IMR-90 (cell line): ENCODE data around the gene TSPAN31. TPM values are rescaled to one million over a fixed set of nuclear protein-coding genes. Genes with fewer than 3 reads are reported as not detected.
A peak's percentile ranks its signal among the peaks of the same experiment; 100 is the strongest.

ENCODE experiments used
- ATAC-seq: fragments of 200-7000 bp; cut with Tn5 transposase; 2 replicates; pipeline ENCODE4 v1.9.1; 2020; ENCODE audit warnings: low read depth, mild to moderate bottlenecking, moderate library complexity
- BruUV-seq: library from RNA; stranded (reverse); fragments of 400-500 nt; replicated peaks from 2 replicates; lab custom pipeline; 2021; lab: Mats Ljungman, UMichigan
- CTCF ChIA-PET: fragments of 300-600 bp; formaldehyde crosslinking; extraction: SDS; loops from one replicate; lab custom pipeline; 2021; ENCODE audit warnings: antibody characterized with exemption; lab: Yijun Ruan, JAX
- POLR2A ChIA-PET: fragments of 300-600 bp; sonication (Branson Sonifier 250); formaldehyde crosslinking; loops from one replicate; lab custom pipeline; 2022; ENCODE audit warnings: antibody characterized with exemption; ENCODE audit not compliant: unreplicated experiment; lab: Charles Lee
- DNase-seq: peaks from one replicate; pipeline ENCODE4 v3.0.0; 2013
- H2AFZ ChIP-seq: replicated peaks from 2 replicates; pipeline ENCODE3; 2013; ENCODE audit warnings: low read length, mild to moderate bottlenecking; ENCODE audit not compliant: poor library complexity
- H2AK5ac ChIP-seq: 2 replicates; pipeline ENCODE4 v1.6.1; 2013; ENCODE audit warnings: low read depth, low read length, inconsistent platforms
- H2AK9ac ChIP-seq: replicated peaks from 2 replicates; pipeline ENCODE3; 2013; ENCODE audit warnings: mild to moderate bottlenecking, low read depth, low read length, moderate library complexity; ENCODE audit not compliant: poor library complexity
- H2BK120ac ChIP-seq: 2 replicates; pipeline ENCODE4 v1.6.1; 2013; ENCODE audit warnings: low read depth, low read length, inconsistent platforms
- H2BK15ac ChIP-seq: 3 replicates; pipeline ENCODE4 v1.6.1; 2013; ENCODE audit warnings: low read depth, low read length, inconsistent platforms
- H2BK20ac ChIP-seq: 2 replicates; pipeline ENCODE4 v1.6.1; 2013; ENCODE audit warnings: low read depth, mild to moderate bottlenecking, inconsistent platforms, low read length, moderate library complexity
- H2BK5ac ChIP-seq: 2 replicates; pipeline ENCODE4 v1.6.1; 2013; ENCODE audit warnings: mild to moderate bottlenecking, low read depth, low read length, inconsistent platforms; ENCODE audit not compliant: poor library complexity, severe bottlenecking
- H3K14ac ChIP-seq: replicated peaks from 2 replicates; pipeline ENCODE4 v1.6.1; 2013; ENCODE audit warnings: low read depth, low read length, inconsistent platforms
- H3K18ac ChIP-seq: 2 replicates; pipeline ENCODE4 v1.6.1; 2013; ENCODE audit warnings: low read depth, low read length, control low read depth
- H3K23ac ChIP-seq: 2 replicates; pipeline ENCODE4 v1.6.1; 2013; ENCODE audit warnings: low read depth, low read length, inconsistent platforms
- H3K27ac ChIP-seq: 2 replicates; pipeline ENCODE4 v1.5.1; 2013; ENCODE audit warnings: mild to moderate bottlenecking, control low read depth, low read length; ENCODE audit not compliant: insufficient read depth
- H3K27me3 ChIP-seq: 2 replicates; pipeline ENCODE4 v1.6.1; 2013; ENCODE audit warnings: low read length; ENCODE audit not compliant: control insufficient read depth, insufficient read depth
- H3K36me3 ChIP-seq: 2 replicates; pipeline ENCODE4 v1.6.1; 2013; ENCODE audit warnings: low read length, mixed read lengths; ENCODE audit not compliant: control insufficient read depth, insufficient read depth
- H3K4ac ChIP-seq: 2 replicates; pipeline ENCODE4 v1.6.1; 2013; ENCODE audit warnings: low read depth, low read length, inconsistent platforms
- H3K4me1 ChIP-seq: 2 replicates; pipeline ENCODE4 v1.6.1; 2013; ENCODE audit warnings: low read length, mixed read lengths; ENCODE audit not compliant: control insufficient read depth, insufficient read depth
- H3K4me2 ChIP-seq: 2 replicates; pipeline ENCODE4 v1.6.1; 2013; ENCODE audit warnings: low read depth, mild to moderate bottlenecking, control low read depth, low read length, moderate library complexity
- H3K4me3 ChIP-seq: 2 replicates; pipeline ENCODE4 v1.5.1; 2013; ENCODE audit warnings: low read depth, mild to moderate bottlenecking, control low read depth, low read length, moderate library complexity; ENCODE audit not compliant: insufficient read depth
- H3K56ac ChIP-seq: 2 replicates; pipeline ENCODE4 v1.6.1; 2013; ENCODE audit warnings: low read length, inconsistent platforms; ENCODE audit not compliant: insufficient read depth; ENCODE audit errors: extremely low read depth
- H3K79me1 ChIP-seq, 2 experiments: 2 replicates each; pipeline ENCODE4 v1.6.1; 2013; ENCODE audit warnings: low read length in 2 of 2, inconsistent platforms in 1 of 2, low read depth in 1 of 2
- H3K9ac ChIP-seq: 2 replicates; pipeline ENCODE4 v1.6.1; 2013; ENCODE audit warnings: low read depth, low read length, control low read depth
- H3K9me1 ChIP-seq: 2 replicates; pipeline ENCODE4 v1.6.1; 2013; ENCODE audit warnings: low read length, inconsistent platforms; ENCODE audit not compliant: insufficient read depth
- H3K9me3 ChIP-seq: 2 replicates; pipeline ENCODE4 v1.6.1; 2013; ENCODE audit warnings: low read length; ENCODE audit not compliant: control insufficient read depth, insufficient read depth
- H4K20me1 ChIP-seq: 2 replicates; pipeline ENCODE4 v1.6.1; 2013; ENCODE audit warnings: low read length, inconsistent platforms; ENCODE audit not compliant: insufficient read depth
- H4K5ac ChIP-seq: 2 replicates; pipeline ENCODE4 v1.6.1; 2013; ENCODE audit warnings: mild to moderate bottlenecking, low read depth, low read length, control low read depth
- H4K8ac ChIP-seq, 2 experiments: 2 replicates each; pipeline ENCODE4 v1.6.1; 2013; ENCODE audit warnings: low read depth in 2 of 2, low read length in 2 of 2, control low read depth in 1 of 2, inconsistent platforms in 1 of 2
- H4K91ac ChIP-seq: 2 replicates; pipeline ENCODE4 v1.6.1; 2013; ENCODE audit warnings: low read depth, low read length, inconsistent platforms; ENCODE audit not compliant: insufficient read depth
- CEBPB ChIP-seq: IDR thresholded peaks from 2 replicates; pipeline ENCODE4 v1.6.1; 2012; ENCODE audit warnings: low read depth, low read length, improper control_type of control experiment
- CTCF ChIP-seq: conservative IDR thresholded peaks from 2 replicates; pipeline ENCODE4 v1.5.1; 2012; ENCODE audit warnings: mild to moderate bottlenecking, low read depth, low read length, improper control_type of control experiment
- FOS ChIP-seq: fragments of 150-350 bp; IDR thresholded peaks from 2 replicates; pipeline ENCODE4 v1.6.1; 2016; ENCODE audit warnings: low read depth, low read length
- POLR2A ChIP-seq: IDR thresholded peaks from 2 replicates; pipeline ENCODE4 v1.6.1; 2012; ENCODE audit warnings: mild to moderate bottlenecking, low read depth, low read length
- WGBS, 2 experiments: methylation state at CpG; one replicate each; pipeline versions ENCODE4 v1.1.5 to v1.1.7; 2013; ENCODE audit warnings: missing lambda C conversion rate in 2 of 2; ENCODE audit not compliant: insufficient read length in 1 of 2; ENCODE audit errors: extremely low coverage in 2 of 2; 5-methylcytosine and 5-hydroxymethylcytosine counted together
- dilution Hi-C: fragments of 300-500 bp; cut with HindIII; formaldehyde crosslinking; loops from one replicate; pipeline ENCODE4 v1.14.3; 2018; ENCODE audit warnings: low sequenced_read_pairs; ENCODE audit not compliant: unreplicated experiment
- in situ Hi-C: fragments of 300-500 bp; cut with MboI; formaldehyde crosslinking; loops from 3 replicates; pipeline ENCODE4 v1.14.3; 2019; ENCODE audit warnings: low sequenced_read_pairs, inconsistent platforms, mixed read lengths
- intact Hi-C: fragments of 100-400 bp; cut with micrococcal nuclease; formaldehyde crosslinking; loops from 2 replicates; pipeline ENCODE4 v1.10.0; 2022
- polyA plus RNA-seq, 3 experiments: library from polyadenylated mRNA; depleted of rRNA; stranded (reverse); fragments of >200 nt; gene quantifications; 2 replicates each; pipeline ENCODE4 v1.2.3, GENCODE V29; 2012; ENCODE audit warnings: low replicate concordance in 1 of 3
- total RNA-seq: library from RNA; depleted of rRNA; stranded (reverse); fragments of >200 nt; gene quantifications from 2 replicates; pipeline ENCODE4 v1.2.3, GENCODE V29; 2012

The TSPAN31 gene
- total and polyA plus RNA-seq, 2 of the 4 experiments (the other 2 are of a cell fraction) = 12.3 to 71.2 TPM

GRCh38 chr12:57793920-57794319 lies 49.1 kb downstream of the TSPAN31 start:
- Histone ChIP-seq H3K4me2 (peak overlapping the region; percentile 44; the same call in 1 of the 2 replicates), H3K27me3 (no peaks in the 10 kb centered on the region), H2BK20ac (no peak overlapping the region), H2AK5ac (no peak overlapping the region), H3K79me1 (peaks cover 21 to 23% of the 10 kb centered on the region in 2 experiments), H3K56ac (no peak overlapping the region), H2BK15ac (no peak overlapping the region), H2BK5ac (peak overlapping the region; percentile 67), H3K36me3 (peaks cover 36% of the 10 kb centered on the region), H3K4ac (no peak overlapping the region), H3K4me1 (peaks cover 2% of the 10 kb centered on the region; the same call in 1 of the 2 replicates), H3K9me1 (no peaks in the 10 kb centered on the region), H3K27ac (no peak overlapping the region), H4K5ac (no peak overlapping the region), H3K18ac (no peak overlapping the region), H2AFZ (no peak overlapping the region), H2BK120ac (no peak overlapping the region), H3K9ac (no peak overlapping the region), H4K20me1 (peaks cover 3% of the 10 kb centered on the region; the same call in 1 of the 2 replicates), H3K23ac (peak overlapping the region; percentile 81), H4K91ac (no peak overlapping the region), H3K9me3 (no peaks in the 10 kb centered on the region), H4K8ac (no peak overlapping the region), H3K4me3 (no peak overlapping the region), H2AK9ac (no peak overlapping the region), H3K14ac (no peak overlapping the region)
- BruUV-seq = no TSS peak
- intact Hi-C loops = no loop called here
- POLR2A ChIA-PET = interaction anchor here (1.2 kb wide), 1 partner anchor 11 kb away, joined by 4 read pairs; the partner anchor contains the start of gene TSFM
- peak; percentile 91 for ATAC-seq
- WGBS, 2 experiments = 0% methylated on average over 1 of the region's 1 CpG; no CpG with 5 or more reads in 1 of the 2 experiments
- in situ Hi-C loops = no loop called here
- DNase-seq = peak; percentile 90
- dilution Hi-C loops = no loop called here
- TF ChIP-seq FOS (peak; percentile 78), POLR2A (no peak), CTCF (no peak), CEBPB (peak; percentile 72)
- CTCF ChIA-PET = interaction anchor here (1.3 kb wide), 1 partner anchor 9 kb away, joined by 3 read pairs; no protein-coding TSS in a partner anchor
